H4 (cell line): ENCODE results near the gene SPTB. TPM values are rescaled to one million over a fixed set of nuclear protein-coding genes. Genes with fewer than 3 reads are reported as not detected.
A peak's percentile ranks its signal among the peaks of the same experiment; 100 is the strongest.
"Not testable (repeated sequence)": the region's sequence is repeated elsewhere in the genome, so short reads cannot be mapped to it uniquely, and the experiment has no call there.

Experiments
- DNase-seq: peaks from one replicate; pipeline ENCODE4 v3.0.0-alpha.2; 2015; ENCODE audit warnings: low spot score
- total RNA-seq: library from RNA; depleted of rRNA; stranded (reverse); fragments of >200 nt; shearing (Covaris generic); gene quantifications from 2 replicates; pipeline ENCODE4 v1.2.3, GENCODE V29; 2014; rRNA removed

Gene SPTB
- total RNA-seq: 0.02 and 0.04 TPM in 2 replicates

- no peak for DNase-seq
Measured at GRCh38 chr14:64879635-64880220, at the start of gene SPTB. TSS of gene SPTB (minus strand) at chr14:64879907. CDS start at chr14:64823094, 56,813 bp downstream.

DNA sequence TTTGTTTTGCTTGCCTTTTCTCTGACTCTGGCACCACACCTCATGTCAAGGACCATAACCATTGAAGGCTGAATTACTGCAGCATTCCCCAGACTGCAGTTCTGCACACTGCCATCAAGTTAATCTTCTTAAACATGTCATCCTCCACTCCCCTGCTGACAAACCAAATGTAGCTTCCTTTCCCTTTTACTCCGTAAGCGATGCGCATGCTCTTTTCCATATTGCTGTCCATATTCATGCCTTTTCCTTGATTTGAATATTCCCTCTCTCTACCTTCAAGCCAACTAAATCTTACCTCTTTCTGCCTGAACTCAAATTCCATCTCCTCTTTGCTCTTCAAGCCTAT lies 49.3 kb upstream of the SPTB start:
- no peak for DNase-seq

DNA sequence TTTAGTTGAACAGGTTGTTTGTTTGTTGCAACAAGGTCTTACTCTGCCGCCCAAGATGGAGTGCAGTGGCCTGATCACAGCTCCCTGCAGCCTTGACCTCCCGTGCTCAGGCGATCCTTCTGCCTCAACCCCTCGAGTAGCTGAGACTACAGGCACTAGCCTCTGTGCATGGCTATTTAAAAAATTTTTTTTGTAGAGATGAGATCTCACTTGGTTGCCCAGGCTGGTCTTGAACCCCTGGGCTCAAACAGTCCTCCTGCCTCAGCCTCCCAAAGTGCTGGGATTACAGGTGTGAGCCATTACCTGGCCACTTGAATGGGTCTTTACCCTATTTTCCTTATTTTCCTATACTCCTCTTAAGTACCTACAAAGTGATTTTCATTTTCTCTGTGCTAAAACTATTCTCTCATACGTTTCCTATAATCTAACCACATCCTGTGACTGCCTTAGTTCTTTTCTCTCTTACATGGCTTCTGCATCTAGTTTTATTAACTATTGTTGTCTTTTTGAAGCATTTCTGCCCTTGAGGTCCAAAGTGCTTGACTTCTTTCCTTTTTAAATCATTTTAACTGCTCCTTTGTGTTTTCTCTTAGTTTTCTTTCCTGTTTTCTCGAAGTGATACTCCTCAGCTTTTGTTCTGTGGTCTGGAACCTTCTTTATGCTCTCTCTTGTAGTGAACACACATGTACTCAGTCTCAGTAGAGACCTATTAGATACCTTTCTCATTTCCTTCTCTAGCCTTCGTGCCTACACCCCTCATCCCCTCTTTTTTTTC lies 48.7 kb upstream of the SPTB start:
- DNase-seq: no peak

GRCh38 chr14:64927031-64927430 lies 47.3 kb upstream of the SPTB start:
- no peak for DNase-seq

- DNase-seq: no peak
Measured at GRCh38 chr14:64926398-64926995, 46.8 kb upstream of the SPTB start.

- DNase-seq: no peak
Measured at GRCh38 chr14:64923015-64923414, 43.3 kb upstream of the SPTB start.

DNA sequence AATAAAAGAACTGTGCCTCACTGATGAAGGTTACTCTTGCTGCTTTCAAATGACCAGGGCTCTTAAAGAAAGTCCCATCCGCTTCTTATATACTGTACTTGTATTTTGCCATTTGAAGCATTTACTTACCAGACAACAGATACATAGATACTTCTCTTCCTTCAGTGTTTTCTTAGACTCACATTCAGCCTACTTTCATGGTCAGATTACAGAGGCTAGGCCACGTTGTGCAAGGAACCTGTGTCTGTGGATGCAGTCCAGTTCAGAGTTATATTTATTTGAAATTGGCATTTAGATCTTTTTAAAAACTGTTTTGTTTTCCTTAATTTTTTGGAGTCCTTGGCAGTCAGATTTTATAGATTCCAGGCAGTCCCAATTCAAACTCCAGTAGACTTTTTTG lies 40.8 kb upstream of the SPTB start:
- no peak for DNase-seq

DNA sequence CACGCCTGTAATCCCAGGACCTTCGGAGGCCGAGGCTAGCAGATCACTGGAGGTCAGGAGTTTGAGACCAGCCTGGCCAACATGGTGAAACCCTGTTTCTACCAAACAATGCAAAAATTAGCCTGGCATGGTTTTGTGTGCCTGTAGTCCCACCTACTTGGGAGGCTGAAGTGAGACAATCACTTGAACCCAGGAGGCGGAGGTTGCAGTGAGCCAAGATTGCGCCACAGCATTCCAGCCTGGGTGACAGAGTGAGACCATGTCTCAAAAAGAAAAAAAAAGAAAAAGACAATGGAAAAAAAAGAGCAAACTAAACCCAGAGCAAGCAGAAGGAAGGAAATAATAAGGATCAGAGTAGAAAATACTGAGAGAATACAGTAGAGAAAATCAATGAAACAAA lies 39.9 kb upstream of the SPTB start:
- DNase-seq: no peak

DNA sequence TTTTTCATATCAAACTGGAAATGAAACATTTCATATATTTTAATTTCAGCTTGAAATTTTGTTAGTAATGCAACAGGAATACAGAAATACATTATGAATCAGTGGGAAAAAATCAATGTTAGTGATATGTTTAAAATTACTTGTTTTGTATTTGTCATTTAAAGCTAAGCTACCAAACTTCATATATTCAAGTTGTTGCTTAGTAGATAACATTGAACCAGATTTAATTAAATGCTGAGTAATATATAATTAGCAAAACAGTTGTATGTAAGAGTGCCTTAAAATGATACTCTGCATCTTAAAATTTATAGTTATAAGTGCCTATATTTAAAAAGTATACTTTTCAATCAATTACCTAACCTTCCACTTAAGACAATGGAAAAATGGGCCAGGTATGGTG lies 39.5 kb upstream of the SPTB start:
- DNase-seq: no peak

DNA sequence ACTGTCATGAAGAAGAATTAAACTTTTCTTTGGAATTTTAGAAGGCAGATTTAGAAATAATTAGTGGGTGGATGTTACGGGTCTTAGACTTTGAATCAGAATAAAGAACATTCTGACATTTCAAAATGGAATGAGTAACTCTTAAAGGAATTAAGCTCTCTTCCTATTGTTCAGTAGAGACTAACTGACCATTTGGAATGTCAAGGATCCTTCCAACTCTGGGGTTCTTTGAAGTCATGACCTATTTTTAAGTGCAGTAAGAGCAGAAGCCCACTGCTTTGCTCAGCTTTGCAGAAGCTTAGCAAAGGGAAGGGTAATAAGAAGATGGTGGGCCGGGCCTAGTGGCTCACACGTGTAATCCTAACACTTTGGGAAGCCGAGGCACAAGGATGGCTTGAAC lies 38.5 kb upstream of the SPTB start:
- no peak for DNase-seq

DNA sequence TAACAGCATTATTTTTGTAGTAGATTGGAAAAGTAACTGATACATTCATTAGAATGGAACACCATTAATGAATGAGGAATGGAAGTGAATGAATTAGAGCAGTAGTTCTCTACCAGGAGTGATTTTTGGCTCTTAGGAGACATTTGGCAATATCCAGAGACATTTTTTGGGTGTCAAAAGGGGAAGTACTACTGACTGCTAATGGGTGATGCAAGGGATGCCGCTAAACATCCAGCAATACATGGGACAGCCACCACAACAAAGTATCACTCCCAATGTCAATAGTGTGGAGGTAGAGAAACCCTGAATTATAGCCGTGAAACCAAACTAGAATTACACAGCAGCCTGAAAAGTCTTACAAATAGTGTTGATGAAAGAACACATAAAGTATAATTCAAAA lies 36.1 kb upstream of the SPTB start:
- DNase-seq: no peak

DNA sequence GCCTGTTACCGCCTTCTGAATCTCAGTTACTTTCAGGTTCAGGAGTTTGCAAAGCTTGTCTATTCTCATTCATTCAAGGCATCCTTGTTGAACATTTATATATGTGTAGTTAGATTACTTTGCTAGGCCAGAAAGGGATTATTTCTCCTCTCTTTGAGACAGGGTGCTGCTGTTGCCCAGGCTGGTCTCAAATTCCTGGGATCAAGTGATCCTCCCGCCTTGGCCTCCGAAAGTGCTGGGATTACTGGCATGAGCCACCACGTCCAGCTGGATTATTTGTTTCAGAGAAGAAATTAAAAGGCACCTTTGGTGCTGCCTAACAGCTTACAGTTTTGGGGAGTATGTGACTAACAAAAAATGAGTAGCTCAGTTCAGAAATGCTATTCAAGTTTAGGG lies 35.3 kb upstream of the SPTB start:
- no peak for DNase-seq

DNA sequence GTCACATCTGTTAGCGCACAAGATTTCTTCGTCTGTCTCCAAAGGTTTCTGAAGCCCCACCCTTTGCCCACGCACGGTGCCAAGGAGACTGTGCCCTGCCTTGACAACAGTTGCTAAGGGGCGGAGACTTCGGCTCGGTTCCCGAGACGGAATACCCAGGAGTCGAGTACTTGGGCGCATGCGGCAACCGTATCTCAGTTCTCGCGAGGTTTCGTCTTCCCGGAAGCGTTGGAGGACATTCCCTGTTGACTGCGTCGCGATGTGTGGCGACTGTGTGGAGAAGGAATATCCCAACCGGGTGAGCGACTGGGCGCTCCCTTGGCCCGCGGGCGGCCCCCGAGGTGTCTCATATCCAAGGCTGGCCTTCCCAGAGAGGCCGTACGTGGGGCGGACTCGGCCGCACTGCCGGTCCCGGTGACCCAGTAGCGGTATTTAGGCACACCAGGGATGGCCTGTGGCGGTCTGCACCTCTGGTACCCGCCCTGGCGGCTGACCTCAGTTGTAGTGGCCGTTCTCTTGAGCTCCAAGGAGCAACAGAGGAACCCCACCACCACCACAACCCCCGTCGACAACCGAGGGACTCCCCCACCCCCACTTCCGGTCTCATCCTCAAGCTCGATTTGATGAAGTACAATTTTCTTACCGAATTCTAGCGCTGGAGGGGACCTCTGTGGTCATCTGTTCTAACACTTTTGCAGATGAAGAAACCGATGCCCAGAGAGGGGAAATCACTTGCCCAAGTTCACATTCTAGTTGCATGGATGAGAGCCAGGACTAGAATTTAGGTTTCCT lies 34.7 kb upstream of the SPTB start, which contains the start of gene CHURC1:
Gene CHURC1 (plus strand): TSS at position 219 of the 792 bp plus-strand sequence. CDS start 41 bp downstream, at position 260.
- DNase-seq: peak; percentile 98

- DNase-seq: not testable (repeated sequence)
Measured at GRCh38 chr14:64913477-64913876, 33.8 kb upstream of the SPTB start.

GRCh38 chr14:64912261-64912660 lies 32.6 kb upstream of the SPTB start:
- DNase-seq: no peak

DNA sequence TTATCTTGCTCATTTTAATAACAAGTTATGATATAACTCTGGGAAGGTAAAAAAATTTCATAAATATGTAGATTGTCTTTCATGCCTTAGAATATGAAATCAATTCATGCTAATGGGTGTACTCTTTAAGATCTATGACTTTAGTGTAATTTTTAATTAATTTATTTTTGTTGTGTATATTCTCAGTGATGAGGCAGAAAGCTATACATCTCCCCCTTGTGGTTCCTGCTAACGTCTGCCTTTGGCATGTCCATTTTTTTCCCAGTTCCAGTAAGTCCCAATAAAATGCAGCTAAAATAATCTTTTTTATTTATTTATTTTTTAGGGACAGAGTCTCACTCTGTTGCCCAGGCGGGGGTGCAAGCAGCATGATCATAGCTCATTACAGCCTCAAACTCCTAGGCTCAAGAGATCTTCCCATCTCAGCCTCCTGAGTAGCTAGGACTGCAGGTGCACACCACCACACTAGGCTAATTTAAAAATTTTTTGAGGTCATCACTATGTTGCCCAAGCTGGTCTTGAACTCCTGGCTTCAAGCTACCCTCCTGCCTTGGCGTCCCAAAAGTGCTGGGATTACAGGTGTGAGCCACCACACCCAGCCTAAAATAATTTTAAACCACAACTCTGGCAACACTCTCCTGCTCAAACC lies 31.3 kb upstream of the SPTB start:
- DNase-seq: peak; percentile 14

- no peak for DNase-seq
Measured at GRCh38 chr14:64906022-64906421, 26.3 kb upstream of the SPTB start.

DNA sequence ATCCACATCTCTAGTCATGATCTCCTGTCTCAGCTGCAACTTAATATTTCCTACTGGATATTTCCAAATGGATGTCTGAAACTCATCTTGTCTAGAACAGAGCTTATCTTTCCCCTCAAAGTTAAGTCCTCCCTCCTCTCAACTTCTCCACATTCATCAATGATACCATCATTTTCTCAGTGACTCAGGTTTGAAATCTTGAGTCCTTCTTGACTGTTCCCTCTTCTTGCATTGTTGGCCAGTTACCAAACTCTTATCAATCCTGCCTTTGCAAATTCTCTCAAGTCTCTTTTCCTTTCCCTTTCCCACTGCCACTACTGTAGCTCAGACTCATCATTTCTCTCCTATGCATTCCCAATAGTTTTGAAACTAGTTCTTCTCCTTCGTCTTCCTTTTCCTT lies 20.3 kb upstream of the SPTB start:
- DNase-seq: no peak

DNA sequence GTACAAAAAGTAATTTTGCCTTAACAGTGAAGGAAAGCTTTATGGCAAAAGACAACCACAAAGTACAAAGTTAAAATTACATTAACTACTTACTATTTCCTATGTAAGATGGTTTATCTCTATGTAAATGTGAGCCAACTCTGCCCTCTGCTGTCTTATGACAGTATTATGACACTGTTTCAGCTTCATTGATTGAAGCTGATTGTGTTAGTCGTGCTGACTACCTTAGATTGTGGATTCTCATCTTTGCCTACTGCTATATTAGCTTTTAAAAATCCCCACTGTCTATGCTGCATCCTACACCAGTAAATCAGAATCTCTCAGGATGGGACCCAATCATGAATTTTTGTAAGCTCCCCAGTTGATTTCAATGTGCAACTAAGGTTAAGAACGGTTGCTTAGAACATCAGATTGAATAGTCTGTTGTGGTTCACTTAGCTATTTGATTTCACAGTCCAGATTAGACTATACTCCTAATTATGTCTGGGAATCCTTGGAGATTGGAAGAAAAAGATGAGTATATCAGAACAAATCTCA lies 12.2 kb upstream of the SPTB start:
- DNase-seq: peak; percentile 55

- no peak for DNase-seq
Measured at GRCh38 chr14:64891173-64891838, 11.6 kb upstream of the SPTB start.

GRCh38 chr14:64889352-64889751 lies 9.6 kb upstream of the SPTB start:
- no peak for DNase-seq
